ENCODE results near the gene OR11A1. TPM values are rescaled to one million over a fixed set of nuclear protein-coding genes. Genes with fewer than 3 reads are reported as not detected.

The OR11A1 gene
- total RNA-seq, 2 experiments from 2014 or later: not detected

GRCh38 chr6:29462022-29462421 lies 5.2 kb upstream of the OR11A1 start:
- Mint-ChIP-seq H3K27me3 (peaks cover 40% of the 10 kb centered on the region), H3K4me1 (ENCODE audit: low read depth) (no peaks in the 10 kb centered on the region), H3K4me3 (no peak overlapping the region), H3K9me3 (no peaks in the 10 kb centered on the region), H3K27ac (no peak overlapping the region), H3K36me3 (ENCODE audit: low read depth) (no peaks in the 10 kb centered on the region)
- H3K4me3 ChIP-seq (ENCODE audit: low read length): no peak overlapping the region
- H3K36me3 ChIP-seq (ENCODE audit: insufficient read depth, low read length): no peaks in the 10 kb centered on the region
- TF ChIP-seq CTCF (IDR thresholded peaks at IDR 0.05): no peak
- no peak for DNase-seq
- H3K4me1 ChIP-seq (ENCODE audit: insufficient read depth, low read length): no peaks in the 10 kb centered on the region
- CTCF ChIA-PET: no interaction called here
- intact Hi-C loops (cut with DNase I, micrococcal nuclease): no loop called here
- ATAC-seq (ENCODE audit: poor library complexity): no peak
- H3K27ac ChIP-seq (ENCODE audit: low read depth in 1 of 2, low read length in 2 of 2): no peak overlapping the region
- no peaks in the 10 kb centered on the region for H3K9me3 ChIP-seq (ENCODE audit: control insufficient read depth in 1 of 2, insufficient read depth in 1 of 2, low read length in 2 of 2)
- POLR2A ChIA-PET: no interaction called here
- H3K27me3 ChIP-seq (ENCODE audit: control insufficient read depth in 1 of 2, insufficient read depth in 2 of 2, low read length in 2 of 2): peaks cover 0 to 6% of the 10 kb centered on the region in 2 experiments

GRCh38 chr6:29461021-29461814 lies 4.3 kb upstream of the OR11A1 start:
- H3K36me3 Mint-ChIP-seq (ENCODE audit: low read depth): no peaks in the 10 kb centered on the region
- no peak for DNase-seq
- no peak for ATAC-seq (ENCODE audit: poor library complexity)
- no peak overlapping the region for H3K4me3 ChIP-seq (ENCODE audit: low read length)
- no peaks in the 10 kb centered on the region for H3K4me1 ChIP-seq (ENCODE audit: insufficient read depth, low read length)
- no peaks in the 10 kb centered on the region for H3K4me1 Mint-ChIP-seq (ENCODE audit: low read depth)
- peaks cover 32% of the 10 kb centered on the region for H3K27me3 Mint-ChIP-seq
- no peak overlapping the region for H3K4me3 Mint-ChIP-seq
- no peak for TF ChIP-seq CTCF (IDR thresholded peaks at IDR 0.05)
- no peaks in the 10 kb centered on the region for H3K36me3 ChIP-seq (ENCODE audit: insufficient read depth, low read length)
- H3K27me3 ChIP-seq (ENCODE audit: control insufficient read depth in 1 of 2, insufficient read depth in 2 of 2, low read length in 2 of 2): peaks cover 0 to 6% of the 10 kb centered on the region in 2 experiments
- CTCF ChIA-PET: no interaction called here
- no peak overlapping the region for H3K27ac Mint-ChIP-seq
- POLR2A ChIA-PET: no interaction called here
- intact Hi-C loops (cut with DNase I, micrococcal nuclease): no loop called here
- H3K9me3 ChIP-seq (ENCODE audit: control insufficient read depth in 1 of 2, insufficient read depth in 1 of 2, low read length in 2 of 2): no peaks in the 10 kb centered on the region
- H3K9me3 Mint-ChIP-seq: no peaks in the 10 kb centered on the region
- H3K27ac ChIP-seq (ENCODE audit: low read depth in 1 of 2, low read length in 2 of 2): no peak overlapping the region

- peaks cover 0 to 5% of the 10 kb centered on the region in 2 experiments for H3K9me3 ChIP-seq (ENCODE audit: control insufficient read depth in 1 of 2, insufficient read depth in 1 of 2, low read length in 2 of 2)
- CTCF ChIA-PET: no interaction called here
- TF ChIP-seq CTCF (IDR thresholded peaks at IDR 0.05): no peak
- no peak overlapping the region for H3K4me3 ChIP-seq (ENCODE audit: low read length)
- Mint-ChIP-seq H3K9me3 (no peaks in the 10 kb centered on the region), H3K4me1 (ENCODE audit: low read depth) (no peaks in the 10 kb centered on the region), H3K27me3 (peaks cover 63% of the 10 kb centered on the region), H3K36me3 (ENCODE audit: low read depth) (no peaks in the 10 kb centered on the region), H3K27ac (no peak overlapping the region), H3K4me3 (no peak overlapping the region)
- no peak overlapping the region for H3K27ac ChIP-seq (ENCODE audit: low read depth in 1 of 2, low read length in 2 of 2)
- intact Hi-C loops (cut with DNase I, micrococcal nuclease): no loop called here
- POLR2A ChIA-PET: no interaction called here
- no peaks in the 10 kb centered on the region for H3K36me3 ChIP-seq (ENCODE audit: insufficient read depth, low read length)
- H3K4me1 ChIP-seq (ENCODE audit: insufficient read depth, low read length): no peaks in the 10 kb centered on the region
- no peak for ATAC-seq (ENCODE audit: poor library complexity)
- no peak for DNase-seq
- H3K27me3 ChIP-seq (ENCODE audit: control insufficient read depth in 1 of 2, insufficient read depth in 2 of 2, low read length in 2 of 2): peaks cover 0 to 16% of the 10 kb centered on the region in 2 experiments
Measured at GRCh38 chr6:29451471-29452193, 5.2 kb downstream of the OR11A1 start.
